Effector memory CD4-positive, alpha-beta T cell (primary cell): ENCODE results near the gene RER1.

ENCODE experiments used
- DNase-seq, 3 donors: peaks; one replicate each; pipeline ENCODE4 v3.0.0-alpha.2; 2020
- H3K27ac ChIP-seq: 2 replicates; pipeline ENCODE4 v1.7.0; 2013; ENCODE audit warnings: mild to moderate bottlenecking, low read length, moderate library complexity; ENCODE audit not compliant: insufficient read depth, poor library complexity, severe bottlenecking
- H3K27me3 ChIP-seq: replicated peaks from 2 replicates; pipeline ENCODE4 v1.7.0; 2013; ENCODE audit warnings: mild to moderate bottlenecking, low read length; ENCODE audit not compliant: insufficient read depth, control insufficient read depth, poor library complexity, severe bottlenecking
- H3K36me3 ChIP-seq: 2 replicates; pipeline ENCODE4 v1.7.0; 2013; ENCODE audit warnings: mild to moderate bottlenecking, low read length, moderate library complexity; ENCODE audit not compliant: control insufficient read depth, insufficient read depth
- H3K4me1 ChIP-seq: 2 replicates; pipeline ENCODE4 v1.7.0; 2013; ENCODE audit warnings: low read length, mild to moderate bottlenecking; ENCODE audit not compliant: control insufficient read depth, insufficient read depth, poor library complexity, severe bottlenecking
- H3K4me3 ChIP-seq: 2 replicates; pipeline ENCODE4 v1.7.0; 2013; ENCODE audit warnings: low read length, low read depth, mild to moderate bottlenecking; ENCODE audit not compliant: insufficient read depth, poor library complexity, severe bottlenecking
- H3K9me3 ChIP-seq: 2 replicates; pipeline ENCODE4 v1.7.0; 2013; ENCODE audit warnings: mild to moderate bottlenecking, low read length, moderate library complexity; ENCODE audit not compliant: control insufficient read depth

The RER1 gene

GRCh38 chr1:2347896-2348295 is 43.7 kb upstream of the RER1 start:
- no peak for DNase-seq
- H3K4me1 ChIP-seq, result no peaks in the 10 kb centered on the region
- no peaks in the 10 kb centered on the region for H3K9me3 ChIP-seq
- no peak overlapping the region for H3K27ac ChIP-seq
- H3K4me3 ChIP-seq, result no peak overlapping the region
- no peaks in the 10 kb centered on the region for H3K27me3 ChIP-seq
- H3K36me3 ChIP-seq, result no peaks in the 10 kb centered on the region

GRCh38 chr1:2348346-2349325 is 43.0 kb upstream of the RER1 start:
- Histone ChIP-seq H3K27ac (no peak overlapping the region), H3K9me3 (no peaks in the 10 kb centered on the region), H3K4me1 (no peaks in the 10 kb centered on the region), H3K36me3 (no peaks in the 10 kb centered on the region), H3K27me3 (no peaks in the 10 kb centered on the region), H3K4me3 (no peak overlapping the region)
- no peak for DNase-seq

- no peak for DNase-seq
- no peaks in the 10 kb centered on the region for H3K36me3 ChIP-seq
- no peak overlapping the region for H3K4me3 ChIP-seq
- H3K27me3 ChIP-seq, result no peaks in the 10 kb centered on the region
- no peaks in the 10 kb centered on the region for H3K9me3 ChIP-seq
- no peak overlapping the region for H3K27ac ChIP-seq
- no peaks in the 10 kb centered on the region for H3K4me1 ChIP-seq
Observed at GRCh38 chr1:2349806-2350205, 41.8 kb upstream of the RER1 start.

GRCh38 chr1:2350501-2350900 is 41.1 kb upstream of the RER1 start:
- DNase-seq, result no peak
- no peak overlapping the region for H3K27ac ChIP-seq
- no peak overlapping the region for H3K4me3 ChIP-seq
- no peaks in the 10 kb centered on the region for H3K36me3 ChIP-seq
- no peaks in the 10 kb centered on the region for H3K9me3 ChIP-seq
- H3K4me1 ChIP-seq, result no peaks in the 10 kb centered on the region
- no peaks in the 10 kb centered on the region for H3K27me3 ChIP-seq

GRCh38 chr1:2350911-2351655 is 40.6 kb upstream of the RER1 start:
- no peaks in the 10 kb centered on the region for H3K36me3 ChIP-seq
- DNase-seq, result no peak
- H3K4me1 ChIP-seq, result no peaks in the 10 kb centered on the region
- H3K4me3 ChIP-seq, result no peak overlapping the region
- no peak overlapping the region for H3K27ac ChIP-seq
- no peaks in the 10 kb centered on the region for H3K9me3 ChIP-seq
- H3K27me3 ChIP-seq, result no peaks in the 10 kb centered on the region

- Histone ChIP-seq H3K4me3 (no peak overlapping the region), H3K27me3 (no peaks in the 10 kb centered on the region), H3K9me3 (no peaks in the 10 kb centered on the region), H3K36me3 (no peaks in the 10 kb centered on the region), H3K27ac (no peak overlapping the region), H3K4me1 (no peaks in the 10 kb centered on the region)
- no peak for DNase-seq
Observed at GRCh38 chr1:2351723-2352122, 39.9 kb upstream of the RER1 start.

- Histone ChIP-seq H3K36me3 (no peaks in the 10 kb centered on the region), H3K27me3 (no peaks in the 10 kb centered on the region), H3K27ac (no peak overlapping the region), H3K4me3 (no peak overlapping the region), H3K4me1 (no peaks in the 10 kb centered on the region), H3K9me3 (no peaks in the 10 kb centered on the region)
- DNase-seq, result no peak
Observed at GRCh38 chr1:2352341-2352896, 39.2 kb upstream of the RER1 start.

GRCh38 chr1:2352897-2353550 is 38.6 kb upstream of the RER1 start:
- no peak overlapping the region for H3K27ac ChIP-seq
- no peaks in the 10 kb centered on the region for H3K27me3 ChIP-seq
- H3K36me3 ChIP-seq, result no peaks in the 10 kb centered on the region
- no peak overlapping the region for H3K4me3 ChIP-seq
- DNase-seq, result no peak
- H3K9me3 ChIP-seq, result no peaks in the 10 kb centered on the region
- H3K4me1 ChIP-seq, result no peaks in the 10 kb centered on the region

- no peak for DNase-seq
- no peaks in the 10 kb centered on the region for H3K9me3 ChIP-seq
- H3K4me3 ChIP-seq, result no peak overlapping the region
- H3K27me3 ChIP-seq, result no peaks in the 10 kb centered on the region
- H3K27ac ChIP-seq, result no peak overlapping the region
- H3K36me3 ChIP-seq, result no peaks in the 10 kb centered on the region
- no peaks in the 10 kb centered on the region for H3K4me1 ChIP-seq
Observed at GRCh38 chr1:2353551-2354438, 37.8 kb upstream of the RER1 start.
